ENCODE measurements around the gene GPRC5C.

The GPRC5C gene

DNA sequence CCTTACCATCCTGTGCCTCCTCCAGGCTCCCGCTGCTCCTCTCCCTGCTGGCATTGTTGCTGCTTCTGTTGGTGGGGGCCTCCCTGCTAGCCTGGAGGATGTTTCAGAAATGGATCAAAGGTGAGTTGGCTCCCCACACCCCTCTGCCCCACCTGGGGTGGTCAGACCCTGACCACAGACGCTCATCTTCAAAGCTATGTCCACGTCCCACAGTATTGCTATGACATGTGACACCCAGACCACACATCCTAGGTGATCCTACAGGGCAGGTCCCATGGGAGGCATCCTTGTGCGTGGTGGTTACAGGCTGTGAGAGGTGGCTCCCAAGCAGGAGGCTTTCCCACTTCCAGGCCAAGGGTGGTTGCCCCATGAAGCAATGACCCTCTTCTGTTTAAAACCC lies 45.5 kb downstream of the GPRC5C start:
- TF ChIP-seq, protein P1, sequence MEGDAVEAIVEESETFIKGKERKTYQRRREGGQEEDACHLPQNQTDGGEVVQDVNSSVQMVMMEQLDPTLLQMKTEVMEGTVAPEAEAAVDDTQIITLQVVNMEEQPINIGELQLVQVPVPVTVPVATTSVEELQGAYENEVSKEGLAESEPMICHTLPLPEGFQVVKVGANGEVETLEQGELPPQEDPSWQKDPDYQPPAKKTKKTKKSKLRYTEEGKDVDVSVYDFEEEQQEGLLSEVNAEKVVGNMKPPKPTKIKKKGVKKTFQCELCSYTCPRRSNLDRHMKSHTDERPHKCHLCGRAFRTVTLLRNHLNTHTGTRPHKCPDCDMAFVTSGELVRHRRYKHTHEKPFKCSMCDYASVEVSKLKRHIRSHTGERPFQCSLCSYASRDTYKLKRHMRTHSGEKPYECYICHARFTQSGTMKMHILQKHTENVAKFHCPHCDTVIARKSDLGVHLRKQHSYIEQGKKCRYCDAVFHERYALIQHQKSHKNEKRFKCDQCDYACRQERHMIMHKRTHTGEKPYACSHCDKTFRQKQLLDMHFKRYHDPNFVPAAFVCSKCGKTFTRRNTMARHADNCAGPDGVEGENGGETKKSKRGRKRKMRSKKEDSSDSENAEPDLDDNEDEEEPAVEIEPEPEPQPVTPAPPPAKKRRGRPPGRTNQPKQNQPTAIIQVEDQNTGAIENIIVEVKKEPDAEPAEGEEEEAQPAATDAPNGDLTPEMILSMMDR (IDR thresholded peaks at IDR 0.05; ENCODE audit: control extremely low read depth, extremely low read depth, low read depth, missing control alignments), result no peak
- POLR2A ChIA-PET, result no interaction called here
- peak; percentile 13 for DNase-seq (ENCODE audit: extremely low spot score)
- CTCF ChIA-PET, result interaction anchor here (1.1 to 2.6 kb wide), 3 partner anchors 21 to 109 kb away, joined by 5 to 10 read pairs (median 6); partner anchors contain the start of gene GPR142

DNA sequence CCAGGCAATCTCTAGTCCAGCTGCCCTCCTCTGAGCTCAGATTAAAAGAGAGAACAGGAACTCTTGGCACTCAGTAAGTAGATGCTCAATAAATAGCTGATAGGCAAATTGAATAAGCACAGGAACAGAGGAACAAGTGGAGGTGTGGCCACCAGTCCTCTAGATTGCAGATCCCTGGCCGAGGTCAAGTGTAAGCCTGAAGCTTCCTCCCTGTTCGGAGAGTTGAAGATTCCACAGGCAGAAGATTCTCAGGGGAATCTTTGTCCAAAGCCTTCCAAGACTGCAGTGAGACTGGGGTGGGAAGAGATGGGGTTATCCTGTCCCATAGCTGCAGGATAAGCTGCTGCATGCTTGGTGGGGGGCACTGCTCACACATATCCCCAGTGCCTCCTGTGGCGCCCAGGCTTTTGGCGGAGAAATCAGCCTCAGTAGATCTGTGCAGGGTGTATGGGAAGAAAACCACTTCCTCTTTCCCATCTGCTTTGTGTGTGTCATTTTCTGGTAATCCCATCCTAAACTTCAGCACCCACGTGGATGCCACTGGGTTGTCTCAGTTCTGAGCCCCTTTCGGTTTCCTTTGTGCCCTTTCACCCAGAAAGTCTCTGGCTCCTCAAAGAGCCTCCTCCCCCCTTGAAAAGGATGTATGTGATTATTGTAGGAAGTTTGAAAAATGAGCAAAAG lies 46.7 kb downstream of the GPRC5C start:
- CTCF ChIA-PET, result interaction anchor here (0.9 to 2.6 kb wide), 6 partner anchors 9 to 312 kb away, joined by 3 to 10 read pairs (median 4); partner anchors contain the start of gene GPR142
- peak; percentile 45 for DNase-seq (ENCODE audit: extremely low spot score)
- POLR2A ChIA-PET, result no interaction called here
- TF ChIP-seq, protein P1 (IDR thresholded peaks at IDR 0.05; ENCODE audit: control extremely low read depth, extremely low read depth, low read depth, missing control alignments), result no peak

DNA sequence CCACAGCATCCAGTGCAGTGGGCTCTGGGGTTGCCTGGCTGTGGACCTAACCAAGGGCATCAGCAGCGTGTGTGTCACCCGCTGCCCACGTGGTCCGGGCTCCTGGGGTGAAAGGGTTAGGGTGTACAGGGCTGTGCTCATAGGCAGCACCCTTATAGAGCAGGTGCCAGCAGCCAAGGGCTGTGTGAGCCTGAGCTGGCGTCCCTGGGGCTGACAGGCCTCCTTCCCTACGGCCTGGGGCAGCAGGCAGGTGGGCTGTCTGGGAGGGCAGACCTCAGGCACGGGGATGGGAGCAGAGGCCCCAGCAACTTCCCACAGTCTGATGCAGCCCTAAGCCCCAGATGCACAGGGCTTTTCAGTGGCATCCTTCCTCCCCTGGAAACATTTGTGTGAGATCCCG lies 48.4 kb downstream of the GPRC5C start:
- CTCF ChIA-PET, result interaction anchor here (1.2 to 3.4 kb wide), 6 partner anchors 14 to 112 kb away, joined by 3 to 13 read pairs (median 6); partner anchors contain the start of genes CD300A, CD300LB and GPR142

DNA sequence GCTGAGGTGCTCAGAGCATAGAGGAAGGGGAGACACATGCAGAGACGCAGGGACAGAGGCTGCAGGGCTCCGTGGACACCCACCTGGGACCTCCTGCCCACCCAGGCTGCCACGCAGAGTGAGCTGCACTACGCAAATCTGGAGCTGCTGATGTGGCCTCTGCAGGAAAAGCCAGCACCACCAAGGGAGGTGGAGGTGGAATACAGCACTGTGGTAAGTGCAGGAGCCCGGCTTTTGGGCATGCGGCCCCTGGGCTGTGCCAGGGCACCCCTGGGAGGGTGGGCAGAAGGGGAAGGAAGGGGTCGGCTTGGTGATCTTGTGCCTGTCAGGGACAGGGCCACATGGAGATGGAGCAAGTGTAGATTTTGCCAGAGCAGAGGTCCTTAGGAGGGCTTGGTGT lies 49.7 kb downstream of the GPRC5C start:
- POLR2A ChIA-PET, result no interaction called here
- TF ChIP-seq, protein P1 (IDR thresholded peaks at IDR 0.05; ENCODE audit: control extremely low read depth, extremely low read depth, low read depth, missing control alignments), result no peak
- DNase-seq (ENCODE audit: extremely low spot score), result peak; percentile 8
- CTCF ChIA-PET, result interaction anchor here (1.0 to 3.4 kb wide), 6 partner anchors 10 to 113 kb away, joined by 3 to 13 read pairs (median 4); partner anchors contain the start of genes CD300LB and GPR142

More for the DNA sequence above, 48.4 kb downstream of the GPRC5C start:
- DNase-seq (ENCODE audit: extremely low spot score), result peak; percentile 7
- TF ChIP-seq, protein P1 (IDR thresholded peaks at IDR 0.05; ENCODE audit: control extremely low read depth, extremely low read depth, low read depth, missing control alignments), result no peak
- POLR2A ChIA-PET, result interaction anchor here (0.7 kb wide), 1 partner anchor 12 kb away, joined by 3 read pairs; no protein-coding TSS in a partner anchor

DNA sequence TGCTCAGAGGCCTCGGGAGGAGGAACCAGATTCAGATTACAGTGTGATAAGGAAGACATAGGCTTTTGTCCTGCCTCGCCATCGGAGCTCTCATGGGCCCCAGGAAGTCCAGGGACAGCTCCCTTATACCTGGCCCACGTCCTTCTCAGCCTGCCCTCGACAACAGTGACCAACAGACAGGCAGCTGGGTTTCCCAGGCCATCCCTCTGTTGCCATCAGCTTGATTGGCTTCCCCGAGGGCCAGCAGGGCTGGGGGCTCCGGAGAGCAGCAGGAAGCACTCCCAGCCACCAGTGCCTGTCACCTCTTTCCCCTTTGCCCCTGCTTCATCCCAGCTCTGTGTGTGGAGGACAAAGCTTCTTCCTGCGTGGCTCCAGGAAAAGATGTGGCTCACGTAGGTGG lies 52.2 kb downstream of the GPRC5C start:
- TF ChIP-seq, protein P1 (IDR thresholded peaks at IDR 0.05; ENCODE audit: control extremely low read depth, extremely low read depth, low read depth, missing control alignments), result no peak
- peak; percentile 10 for DNase-seq (ENCODE audit: extremely low spot score)
- POLR2A ChIA-PET, result no interaction called here
- CTCF ChIA-PET, result interaction anchor here (1.1 to 1.8 kb wide), 5 partner anchors 10 to 105 kb away, joined by 4 to 10 read pairs (median 7); no protein-coding TSS in a partner anchor

DNA sequence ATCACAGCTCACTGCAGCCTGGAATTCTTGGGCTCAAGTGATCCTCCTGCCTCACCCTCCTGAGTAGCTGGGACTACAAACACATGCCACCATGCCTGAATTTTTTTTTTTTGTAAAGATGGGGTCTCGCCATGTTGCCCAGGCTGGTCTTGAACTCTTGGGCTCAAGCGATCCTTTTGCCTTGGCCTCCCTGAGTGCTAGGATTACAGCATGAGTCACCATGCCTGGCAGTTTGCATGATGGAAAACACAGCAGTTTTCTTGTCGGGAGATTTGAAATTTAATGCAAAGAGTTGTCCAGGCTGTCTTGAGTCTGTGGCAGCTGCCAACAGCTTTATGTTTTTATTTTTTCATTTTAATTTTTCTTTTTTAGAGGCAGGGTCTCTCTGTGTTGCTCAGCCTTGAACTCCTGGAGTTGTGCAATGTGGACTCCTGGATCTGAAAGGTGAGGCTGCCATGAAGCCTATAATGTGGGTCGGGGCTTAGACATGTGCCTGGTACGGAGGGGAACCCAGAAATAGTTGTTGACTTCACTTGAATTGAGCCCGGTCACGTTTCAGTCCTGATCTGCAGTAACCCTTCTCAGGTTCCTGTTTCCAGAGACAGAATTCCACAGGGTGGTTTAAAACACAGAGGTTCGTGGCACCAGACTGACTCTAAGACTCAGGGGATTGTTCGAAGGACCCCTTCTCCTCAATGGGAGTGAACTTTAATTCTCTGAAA lies 53.3 kb downstream of the GPRC5C start:
- TF ChIP-seq, protein P1 (IDR thresholded peaks at IDR 0.05; ENCODE audit: control extremely low read depth, extremely low read depth, low read depth, missing control alignments), result no peak
- POLR2A ChIA-PET, result interaction anchor here (0.6 to 1.3 kb wide), 3 partner anchors 10 to 429 kb away, joined by 3 read pairs; no protein-coding TSS in a partner anchor
- DNase-seq (ENCODE audit: extremely low spot score), result peak; percentile 5
- CTCF ChIA-PET, result interaction anchor here (0.9 to 1.8 kb wide), 4 partner anchors 9 to 106 kb away, joined by 4 to 10 read pairs (median 8); no protein-coding TSS in a partner anchor

Data from GM10248 (cell line).